ENCODE data around the gene ENTPD1.

The ENTPD1 gene

DNA sequence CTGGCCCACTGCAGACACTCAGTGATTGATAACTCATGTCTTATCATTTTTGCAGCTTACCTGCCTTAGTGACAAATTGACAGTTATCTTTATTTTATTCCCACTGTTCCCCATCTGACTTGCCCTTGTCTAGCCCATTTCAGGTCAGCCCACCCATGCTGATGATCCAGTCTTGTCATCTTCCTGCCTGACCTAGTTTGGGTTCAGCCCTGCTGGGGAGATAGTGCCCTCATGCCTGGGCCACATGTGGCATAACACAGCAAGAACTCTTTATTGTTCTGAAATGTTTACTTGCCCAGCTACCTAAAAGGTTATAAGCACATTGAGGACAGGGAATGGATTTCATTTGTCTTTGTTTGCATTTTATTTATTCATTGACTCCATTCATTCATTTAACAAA, 75.6 kb downstream of the ENTPD1 start:
- no peak for DNase-seq (ENCODE audit: low read depth in 2 of 2)
- TF ChIP-seq, protein P1, sequence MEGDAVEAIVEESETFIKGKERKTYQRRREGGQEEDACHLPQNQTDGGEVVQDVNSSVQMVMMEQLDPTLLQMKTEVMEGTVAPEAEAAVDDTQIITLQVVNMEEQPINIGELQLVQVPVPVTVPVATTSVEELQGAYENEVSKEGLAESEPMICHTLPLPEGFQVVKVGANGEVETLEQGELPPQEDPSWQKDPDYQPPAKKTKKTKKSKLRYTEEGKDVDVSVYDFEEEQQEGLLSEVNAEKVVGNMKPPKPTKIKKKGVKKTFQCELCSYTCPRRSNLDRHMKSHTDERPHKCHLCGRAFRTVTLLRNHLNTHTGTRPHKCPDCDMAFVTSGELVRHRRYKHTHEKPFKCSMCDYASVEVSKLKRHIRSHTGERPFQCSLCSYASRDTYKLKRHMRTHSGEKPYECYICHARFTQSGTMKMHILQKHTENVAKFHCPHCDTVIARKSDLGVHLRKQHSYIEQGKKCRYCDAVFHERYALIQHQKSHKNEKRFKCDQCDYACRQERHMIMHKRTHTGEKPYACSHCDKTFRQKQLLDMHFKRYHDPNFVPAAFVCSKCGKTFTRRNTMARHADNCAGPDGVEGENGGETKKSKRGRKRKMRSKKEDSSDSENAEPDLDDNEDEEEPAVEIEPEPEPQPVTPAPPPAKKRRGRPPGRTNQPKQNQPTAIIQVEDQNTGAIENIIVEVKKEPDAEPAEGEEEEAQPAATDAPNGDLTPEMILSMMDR (IDR thresholded peaks at IDR 0.05; ENCODE audit: low read depth, low read length) = no peak
- no peak overlapping the region for H3K4me3 ChIP-seq (replicated peaks in 1 of 2; ENCODE audit: low read depth in 2 of 2, low read length in 2 of 2)

DNA sequence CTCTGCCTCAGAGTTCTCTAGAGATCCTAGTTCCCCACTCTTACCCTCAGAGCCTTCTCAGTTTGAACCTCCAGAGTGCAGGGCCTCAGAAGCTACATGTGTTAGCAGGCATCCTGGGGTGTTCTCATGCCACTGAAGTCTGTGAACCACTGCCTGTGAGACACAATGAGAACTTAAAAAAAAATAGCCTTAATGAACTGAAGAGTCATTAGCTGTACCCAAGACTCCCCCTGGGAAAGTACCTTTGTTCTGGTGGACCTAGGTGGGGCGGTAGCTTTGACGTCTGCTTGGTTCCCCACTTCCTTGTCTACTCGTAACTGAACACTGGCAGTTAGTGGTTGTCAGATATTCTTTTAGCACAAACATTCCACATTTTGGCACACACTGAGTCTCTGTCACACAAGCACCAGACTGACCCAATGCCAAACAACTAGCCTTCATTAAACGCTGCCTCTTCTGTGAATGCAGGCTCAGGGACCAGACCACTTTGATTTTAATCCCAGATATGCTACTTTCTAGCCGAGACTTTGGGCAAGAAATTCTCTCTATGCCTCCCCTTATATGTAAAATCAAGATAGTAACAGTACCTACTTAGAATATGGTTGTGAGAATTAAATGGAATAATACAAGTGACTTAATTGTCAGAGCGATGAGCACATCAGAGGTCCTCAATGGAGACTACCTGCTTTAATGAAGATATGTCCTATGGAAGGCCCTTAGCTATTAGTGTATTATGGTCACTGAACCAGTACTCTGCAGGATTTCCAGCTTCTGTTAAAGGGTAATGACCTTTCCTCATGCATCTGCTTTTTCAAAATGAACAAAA, 76.5 kb downstream of the ENTPD1 start:
- TF ChIP-seq, protein P1 (IDR thresholded peaks at IDR 0.05; ENCODE audit: low read depth, low read length) = no peak
- DNase-seq (ENCODE audit: low read depth in 2 of 2) = no peak
- H3K4me3 ChIP-seq (replicated peaks in 1 of 2; ENCODE audit: low read depth in 2 of 2, low read length in 2 of 2) = no peak overlapping the region

DNA sequence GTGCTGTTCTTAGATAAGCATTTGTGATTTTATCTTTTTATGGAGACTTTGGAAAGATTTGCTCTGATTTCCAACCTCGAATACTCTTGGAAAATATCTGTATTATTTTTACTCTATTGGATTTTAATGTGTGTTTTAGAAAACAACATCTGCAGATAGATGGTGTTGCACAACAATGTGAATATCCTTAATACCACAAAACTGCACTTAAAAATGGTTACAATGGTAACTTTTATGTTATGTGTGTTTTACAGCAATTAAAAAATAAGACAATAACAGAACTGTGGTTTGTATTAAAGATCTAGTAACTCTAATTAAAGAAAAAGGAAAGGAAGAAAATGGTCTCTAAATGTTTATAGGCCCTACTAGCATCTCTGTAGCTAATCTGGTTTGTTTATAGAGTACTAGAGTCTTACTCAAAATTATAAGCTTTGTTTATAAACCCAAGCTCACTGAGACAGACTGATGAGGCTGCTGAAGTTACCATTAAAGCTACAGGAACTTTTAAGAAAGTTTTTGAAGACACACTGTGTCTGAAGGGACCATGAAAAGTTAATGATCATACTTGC, 77.2 kb downstream of the ENTPD1 start:
- no peak for DNase-seq (ENCODE audit: low read depth in 2 of 2)
- TF ChIP-seq, protein P1 (IDR thresholded peaks at IDR 0.05; ENCODE audit: low read depth, low read length) = no peak
- H3K4me3 ChIP-seq (replicated peaks in 1 of 2; ENCODE audit: low read depth in 2 of 2, low read length in 2 of 2) = no peak overlapping the region

DNA sequence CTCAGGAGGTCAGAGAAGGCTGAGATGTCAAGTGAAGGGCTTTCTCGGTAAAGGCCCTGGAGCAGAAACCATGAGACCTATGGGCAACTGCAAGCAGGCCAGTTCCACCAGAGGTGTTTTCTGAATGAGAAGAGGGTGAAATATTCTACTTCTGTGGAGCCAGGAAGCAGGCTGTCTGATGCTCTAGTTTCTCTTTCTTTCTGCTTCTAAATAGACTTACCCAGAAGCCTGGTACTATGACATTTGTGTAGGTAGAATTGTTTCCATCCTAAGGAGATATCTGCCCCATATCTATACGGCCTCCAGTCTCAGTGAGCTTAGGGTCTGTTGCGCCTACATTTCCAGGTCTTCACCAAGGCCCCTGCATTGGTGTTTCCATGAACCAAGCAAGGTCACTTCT, 78.4 kb downstream of the ENTPD1 start:
- TF ChIP-seq, protein P1 (IDR thresholded peaks at IDR 0.05; ENCODE audit: low read depth, low read length) = no peak
- no peak overlapping the region for H3K4me3 ChIP-seq (replicated peaks in 1 of 2; ENCODE audit: low read depth in 2 of 2, low read length in 2 of 2)
- DNase-seq (ENCODE audit: low read depth in 2 of 2) = no peak

DNA sequence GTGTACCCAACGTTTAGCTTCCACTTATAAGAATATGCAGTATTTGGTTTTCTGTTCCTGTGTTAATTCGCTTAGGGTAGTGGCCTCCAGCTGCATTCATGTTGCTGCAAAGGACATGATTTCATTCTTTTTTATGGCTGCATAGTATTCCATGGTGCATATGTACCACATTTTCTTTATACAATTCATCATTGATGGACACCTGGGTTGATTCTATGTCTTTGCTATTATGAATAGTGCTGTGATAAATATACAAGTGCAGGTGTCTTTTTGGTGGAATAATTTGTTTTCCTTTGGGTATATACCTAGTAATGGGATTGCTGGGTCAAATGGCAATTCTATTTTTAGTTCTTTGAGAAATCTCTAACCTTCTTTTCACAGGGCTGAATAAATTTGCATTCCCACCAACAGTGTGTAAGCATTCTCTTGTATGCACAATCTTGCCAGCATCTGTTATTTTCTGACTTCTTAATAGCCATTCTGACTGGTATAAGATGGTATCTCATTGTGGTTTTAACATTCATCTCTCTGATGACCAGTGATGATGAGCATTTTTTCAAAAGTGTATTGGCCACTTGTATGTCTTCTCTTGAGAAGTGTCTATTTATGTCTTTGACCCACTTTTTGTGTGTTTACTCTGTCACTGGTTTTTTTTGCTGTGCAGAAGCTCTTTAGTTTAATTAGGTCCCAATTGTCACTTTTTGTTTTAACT, 79.3 kb downstream of the ENTPD1 start:
- peak in 1 of 2 donors; percentile 32 for DNase-seq (ENCODE audit: low read depth in 2 of 2)
- TF ChIP-seq, protein P1 (IDR thresholded peaks at IDR 0.05; ENCODE audit: low read depth, low read length) = no peak
- no peak overlapping the region for H3K4me3 ChIP-seq (replicated peaks in 1 of 2; ENCODE audit: low read depth in 2 of 2, low read length in 2 of 2)

DNA sequence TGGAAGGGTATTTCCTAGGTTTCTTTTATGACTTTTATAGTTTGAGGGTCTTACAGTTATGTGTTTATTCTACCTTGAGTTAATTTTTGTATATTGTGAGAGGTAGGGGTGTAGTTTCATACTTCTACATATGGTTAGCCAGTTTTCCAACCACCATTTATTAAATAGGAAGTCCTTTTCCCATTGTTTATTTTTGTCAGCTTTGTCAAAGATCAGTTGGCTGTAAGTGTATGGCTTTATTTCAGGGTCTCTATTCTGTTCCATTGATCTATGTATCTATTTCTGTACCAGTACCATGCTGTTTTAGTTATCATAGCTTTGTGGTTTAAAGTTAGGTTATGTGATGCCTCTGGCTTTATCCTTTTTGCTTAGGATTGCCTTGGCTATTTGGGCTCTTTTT, 79.9 kb downstream of the ENTPD1 start:
- no peak overlapping the region for H3K4me3 ChIP-seq (replicated peaks in 1 of 2; ENCODE audit: low read depth in 2 of 2, low read length in 2 of 2)
- TF ChIP-seq, protein P1 (IDR thresholded peaks at IDR 0.05; ENCODE audit: low read depth, low read length) = no peak
- DNase-seq (ENCODE audit: low read depth in 2 of 2) = no peak

Measured in cardiac fibroblast (primary cell).